Thoracic aorta (tissue), 2 donors: ENCODE results near the gene FAT1. TPM values are rescaled to one million over a fixed set of nuclear protein-coding genes. Genes with fewer than 3 reads are reported as not detected.

Source experiments
- ATAC-seq: fragments of 150-250 bp; one replicate; pipeline ENCODE4 v1.8.0; 2017; ENCODE audit warnings: low read depth; ENCODE audit not compliant: insufficient number of reproducible peaks, low FRiP score
- DNase-seq: peaks from one replicate; pipeline ENCODE4 v3.0.0-alpha.2; 2020; ENCODE audit warnings: low spot score
- H3K27ac ChIP-seq, 2 donors: fragments of 200-600 bp; sonication (generic); 1 replicate in 1 of 2; 2 replicates in 1 of 2; pipeline ENCODE4 v1.5.1; 2016; ENCODE audit warnings: mild to moderate bottlenecking in 2 of 2, moderate library complexity in 2 of 2
- H3K27me3 ChIP-seq: fragments of 200-600 bp; sonication (generic); replicated peaks from 2 replicates; pipeline ENCODE4 v1.6.0; 2016; ENCODE audit warnings: mild to moderate bottlenecking; ENCODE audit not compliant: insufficient read depth
- H3K36me3 ChIP-seq: fragments of 200-600 bp; sonication (generic); one replicate; pipeline ENCODE4 v1.5.1; 2016
- H3K4me1 ChIP-seq, 2 donors: fragments of 200-600 bp; sonication (generic); 1 replicate in 1 of 2; 2 replicates in 1 of 2; pipeline versions ENCODE4 v1.5.1 to v1.6.0; 2016; ENCODE audit warnings: low read depth in 2 of 2, mild to moderate bottlenecking in 1 of 2; ENCODE audit not compliant: control insufficient read depth in 1 of 2
- H3K4me3 ChIP-seq: fragments of 200-600 bp; sonication (generic); 2 replicates; pipeline ENCODE4 v1.5.1; 2016; ENCODE audit warnings: mild to moderate bottlenecking
- H3K9me3 ChIP-seq: fragments of 200-600 bp; sonication (generic); 2 replicates; pipeline ENCODE4 v1.5.1; 2016
- total RNA-seq, 2 donors: library from RNA; depleted of rRNA; stranded (reverse); fragments of >200 nt; gene quantifications; one replicate each; pipeline versions ENCODE4 v1.1.0 to v1.2.3, GENCODE V29; 2016
- TF ChIP-seq, protein P1 (sequence below): fragments of 200-600 bp; sonication (generic); IDR thresholded peaks from one replicate; pipeline ENCODE4 v1.5.1; 2019; ENCODE audit warnings: antibody characterized with exemption

FAT1 gene
- total RNA-seq, 2 donors from 2014 or later, result 106 to 117 TPM

DNA sequence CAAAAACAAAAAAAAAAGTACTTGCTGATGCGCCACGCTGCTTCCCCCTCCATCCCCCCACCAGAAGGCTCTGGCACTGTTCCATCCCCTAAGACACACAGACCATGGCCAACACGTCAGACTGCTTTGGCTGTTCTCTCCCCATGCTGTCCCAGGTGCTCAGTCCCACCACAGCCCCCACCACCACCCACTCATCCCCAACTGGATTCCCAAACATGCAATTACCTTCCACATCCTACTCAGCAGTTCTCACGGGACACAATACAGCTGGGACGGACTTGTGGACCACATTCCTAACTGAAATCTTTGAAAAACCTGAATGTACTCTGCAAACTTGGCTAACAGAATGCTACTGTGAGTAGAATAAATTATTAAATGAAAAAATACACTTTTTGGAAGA, 8.6 kb downstream of the FAT1 start:
- Histone ChIP-seq H3K9me3 (peaks cover 8% of the 10 kb centered on the region), H3K36me3 (no peaks in the 10 kb centered on the region), H3K27me3 (no peaks in the 10 kb centered on the region), H3K4me1 (peaks cover 5 to 27% of the 10 kb centered on the region in 2 donors), H3K4me3 (peak overlapping the region; percentile 8), H3K27ac (no peak overlapping the region)
- TF ChIP-seq, protein P1, sequence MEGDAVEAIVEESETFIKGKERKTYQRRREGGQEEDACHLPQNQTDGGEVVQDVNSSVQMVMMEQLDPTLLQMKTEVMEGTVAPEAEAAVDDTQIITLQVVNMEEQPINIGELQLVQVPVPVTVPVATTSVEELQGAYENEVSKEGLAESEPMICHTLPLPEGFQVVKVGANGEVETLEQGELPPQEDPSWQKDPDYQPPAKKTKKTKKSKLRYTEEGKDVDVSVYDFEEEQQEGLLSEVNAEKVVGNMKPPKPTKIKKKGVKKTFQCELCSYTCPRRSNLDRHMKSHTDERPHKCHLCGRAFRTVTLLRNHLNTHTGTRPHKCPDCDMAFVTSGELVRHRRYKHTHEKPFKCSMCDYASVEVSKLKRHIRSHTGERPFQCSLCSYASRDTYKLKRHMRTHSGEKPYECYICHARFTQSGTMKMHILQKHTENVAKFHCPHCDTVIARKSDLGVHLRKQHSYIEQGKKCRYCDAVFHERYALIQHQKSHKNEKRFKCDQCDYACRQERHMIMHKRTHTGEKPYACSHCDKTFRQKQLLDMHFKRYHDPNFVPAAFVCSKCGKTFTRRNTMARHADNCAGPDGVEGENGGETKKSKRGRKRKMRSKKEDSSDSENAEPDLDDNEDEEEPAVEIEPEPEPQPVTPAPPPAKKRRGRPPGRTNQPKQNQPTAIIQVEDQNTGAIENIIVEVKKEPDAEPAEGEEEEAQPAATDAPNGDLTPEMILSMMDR, result no peak
- DNase-seq (no peak), ATAC-seq (no peak)

DNA sequence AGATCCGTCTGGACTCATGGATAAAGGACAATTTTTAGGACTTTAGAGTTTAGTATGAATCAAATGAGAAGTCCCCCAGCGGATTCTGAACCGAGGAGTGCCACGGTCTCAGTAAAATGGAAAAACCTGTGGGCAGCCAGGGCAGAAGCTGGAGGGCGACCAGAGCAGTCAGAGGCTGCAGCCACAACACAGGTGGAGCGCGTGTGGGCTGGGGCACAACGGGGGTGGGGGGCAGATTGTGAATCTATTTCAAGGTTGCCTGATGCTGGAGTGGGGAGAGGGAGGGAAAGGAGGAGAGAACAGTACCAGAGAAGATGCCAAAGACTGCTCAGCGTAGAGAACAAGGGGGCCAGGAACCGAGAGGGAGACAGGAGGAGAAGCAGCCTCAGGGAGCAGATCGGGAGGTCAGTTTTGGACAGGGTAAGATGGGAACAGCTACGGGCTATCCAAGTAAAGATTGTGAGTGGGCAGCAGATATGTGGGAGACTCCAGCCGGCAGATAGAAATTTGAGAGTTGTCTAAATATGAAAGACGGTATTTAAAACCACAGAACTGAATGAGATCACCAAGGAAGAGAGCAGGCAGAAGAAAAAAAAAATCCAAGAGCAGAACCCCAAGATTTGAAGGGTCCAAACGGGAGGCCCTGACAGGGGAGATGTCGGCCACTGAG, 9.5 kb downstream of the FAT1 start:
- H3K36me3 ChIP-seq, result no peaks in the 10 kb centered on the region
- DNase-seq (no peak), ATAC-seq (no peak)
- TF ChIP-seq, protein P1, result no peak
- H3K9me3 ChIP-seq, result no peaks in the 10 kb centered on the region
- no peaks in the 10 kb centered on the region for H3K27me3 ChIP-seq
- peaks cover 5 to 37% of the 10 kb centered on the region in 2 donors for H3K4me1 ChIP-seq
- H3K27ac ChIP-seq, result no peak overlapping the region
- H3K4me3 ChIP-seq, result no peak overlapping the region

DNA sequence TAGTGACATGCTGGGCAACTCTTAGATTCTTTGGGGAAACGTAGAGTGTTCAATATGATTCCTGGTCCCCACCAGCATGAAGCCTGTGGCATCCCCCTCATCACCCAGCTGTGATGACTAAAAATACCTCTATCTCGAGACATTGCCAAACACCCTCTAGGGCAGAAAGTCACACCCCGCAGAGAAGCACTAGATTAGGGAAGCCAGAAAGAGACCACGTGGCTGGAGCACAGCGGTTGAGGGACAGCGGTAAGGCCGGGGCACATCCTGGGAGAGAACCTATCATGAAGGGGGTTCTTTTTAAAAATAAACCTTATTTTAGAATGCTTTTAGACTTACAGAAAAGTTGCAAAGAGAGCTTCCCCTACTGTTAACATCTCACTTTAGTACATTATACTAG, 11.0 kb downstream of the FAT1 start:
- Histone ChIP-seq H3K27ac (no peak overlapping the region), H3K4me1 (peaks cover 5 to 37% of the 10 kb centered on the region in 2 donors), H3K9me3 (no peaks in the 10 kb centered on the region), H3K27me3 (no peaks in the 10 kb centered on the region), H3K4me3 (no peak overlapping the region), H3K36me3 (peaks cover 5% of the 10 kb centered on the region)
- DNase-seq, result no peak
- TF ChIP-seq, protein P1, result no peak
- ATAC-seq, result no peak

DNA sequence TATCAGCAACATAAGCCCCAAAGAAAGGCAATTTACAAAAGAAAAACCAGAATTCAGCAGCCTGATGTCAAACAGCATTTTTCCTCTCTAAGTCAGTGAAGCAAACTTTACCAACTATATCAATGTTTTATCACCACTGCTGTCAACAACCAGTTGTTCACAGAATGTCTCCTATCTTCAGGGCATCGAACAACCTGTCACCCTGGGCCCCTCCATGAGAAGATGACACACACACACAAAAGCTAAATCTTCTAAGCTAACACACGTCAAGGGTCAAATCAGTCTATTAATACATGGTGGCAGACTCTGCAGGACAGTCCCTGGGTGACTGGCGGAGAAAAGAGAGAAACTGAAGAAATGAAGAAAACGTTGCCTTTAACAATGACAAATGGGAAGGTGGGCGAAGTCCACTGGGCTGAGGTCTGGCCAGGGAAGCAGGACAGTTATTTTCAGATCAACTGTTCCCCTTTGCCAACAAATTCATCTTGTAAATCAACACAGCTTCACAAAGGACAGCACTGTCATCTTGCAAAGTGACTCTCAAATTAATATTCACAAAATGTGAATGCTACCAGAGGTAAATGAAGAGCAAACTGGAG, 13.0 kb downstream of the FAT1 start:
- Histone ChIP-seq H3K9me3 (no peaks in the 10 kb centered on the region), H3K27me3 (no peaks in the 10 kb centered on the region), H3K4me1 (peaks cover 3 to 38% of the 10 kb centered on the region in 2 donors), H3K4me3 (no peak overlapping the region), H3K27ac (no peak overlapping the region), H3K36me3 (peaks cover 8% of the 10 kb centered on the region)
- no peak for DNase-seq
- TF ChIP-seq, protein P1, result no peak
- no peak for ATAC-seq

DNA sequence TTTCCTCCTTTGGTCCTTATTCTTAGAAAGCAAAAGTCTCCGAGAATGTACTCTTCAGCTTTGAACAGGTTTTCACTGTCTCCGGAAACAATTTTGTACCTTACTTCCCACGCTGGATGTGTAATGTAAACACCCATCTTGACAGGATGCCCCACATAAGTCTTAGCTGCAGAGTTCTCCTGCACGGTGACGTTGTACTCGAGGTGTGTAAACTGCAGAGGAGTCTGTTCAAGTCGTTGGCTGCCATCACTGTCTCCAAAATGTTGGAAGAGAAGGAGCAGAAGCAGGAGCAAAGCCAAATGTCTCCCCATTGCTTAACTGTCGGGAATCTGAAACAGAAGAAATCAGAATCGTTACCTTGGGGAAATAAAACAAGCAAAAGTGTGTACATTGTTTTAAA, 14.1 kb downstream of the FAT1 start:
- Histone ChIP-seq H3K9me3 (no peaks in the 10 kb centered on the region), H3K27me3 (no peaks in the 10 kb centered on the region), H3K4me3 (no peak overlapping the region), H3K27ac (no peak overlapping the region), H3K4me1 (peaks cover 4 to 41% of the 10 kb centered on the region in 2 donors), H3K36me3 (peaks cover 8% of the 10 kb centered on the region)
- DNase-seq (no peak), ATAC-seq (no peak)
- TF ChIP-seq, protein P1, result no peak
